Testis (tissue), 3 donors: ENCODE results near the gene ERMP1. TPM values are rescaled to one million over a fixed set of nuclear protein-coding genes. Genes with fewer than 3 reads are reported as not detected.
"Not testable (repeated sequence)": the region's sequence is repeated elsewhere in the genome, so short reads cannot be mapped to it uniquely, and the experiment has no call there.

Source experiments
- DNase-seq: peaks from one replicate; pipeline ENCODE4 v3.0.0-alpha.2; 2019
- H3K27ac ChIP-seq, 2 donors: fragments of 200-600 bp; sonication (generic); one replicate each; pipeline ENCODE4 v1.5.1; 2019
- H3K27me3 ChIP-seq: fragments of 200-600 bp; sonication (generic); one replicate; pipeline ENCODE4 v1.5.1; 2019
- H3K36me3 ChIP-seq: fragments of 200-600 bp; sonication (generic); one replicate; pipeline ENCODE4 v1.5.1; 2017; ENCODE audit warnings: low read depth; ENCODE audit errors: missing control alignments
- H3K4me1 ChIP-seq: fragments of 200-600 bp; sonication (generic); one replicate; pipeline ENCODE4 v1.5.1; 2019
- H3K4me3 ChIP-seq, 2 donors: fragments of 200-600 bp; sonication (generic); one replicate each; pipeline ENCODE4 v1.5.1; 2017 to 2019
- H3K9me3 ChIP-seq: fragments of 200-600 bp; sonication (generic); one replicate; pipeline ENCODE4 v1.5.1; 2017
- CTCF ChIP-seq, 3 experiments: fragments of 450-650 bp in 2 of 3; fragments of 200-600 bp in 1 of 3; sonication (generic) in 1 of 3; IDR thresholded peaks; one replicate each; pipeline ENCODE4 v1.5.1; 2016 to 2019; ENCODE audit warnings: antibody characterized with exemption in 3 of 3, mild to moderate bottlenecking in 2 of 3, moderate library complexity in 1 of 3
- POLR2A ChIP-seq: fragments of 450-650 bp; IDR thresholded peaks from one replicate; pipeline ENCODE4 v1.6.1; 2017; ENCODE audit warnings: antibody characterized with exemption, mild to moderate bottlenecking, moderate library complexity
- WGBS, 2 donors: methylation state at CpG; one replicate each; pipeline ENCODE4 v1.1.5; 2018; 5-methylcytosine and 5-hydroxymethylcytosine counted together
- intact Hi-C: fragments of 100-400 bp; cut with DNase I; formaldehyde crosslinking; loops from one replicate; pipeline ENCODE4 v1.15.1; 2023; ENCODE audit warnings: low total_unique reads
- polyA plus RNA-seq: library from polyadenylated mRNA; stranded (reverse); fragments of 350-450 nt; fragmentation: Illumina TruSeq; extraction: RNeasy Lipid Tissue Mini Kit (QIAGEN cat#74804); gene quantifications from one replicate; pipeline ENCODE4 v1.2.3, GENCODE V29; 2014; ENCODE audit warnings: low read depth, low replicate concordance; ENCODE audit not compliant: insufficient read depth
- total RNA-seq, 2 donors: library from RNA; depleted of rRNA; stranded (reverse); fragments of >200 nt; gene quantifications; one replicate each; pipeline ENCODE4 v1.2.3, GENCODE V29; 2016

The ERMP1 gene
- total and polyA plus RNA-seq, 3 donors from 2014 or later: 25.7 to 28.9 (median 28.4) TPM

GRCh38 chr9:5805478-5805877, 27.4 kb downstream of the ERMP1 start:
- Histone ChIP-seq H3K4me1 (no peaks in the 10 kb centered on the region), H3K9me3 (no peaks in the 10 kb centered on the region), H3K27me3 (no peaks in the 10 kb centered on the region), H3K36me3 (no peaks in the 10 kb centered on the region), H3K27ac (no peak overlapping the region), H3K4me3 (no peak overlapping the region)
- intact Hi-C loops: no loop called here
- no peak for TF ChIP-seq CTCF (IDR thresholded peaks at IDR 0.05)
- no peak for TF ChIP-seq POLR2A
- WGBS, 2 donors: 71 to 86% methylated on average over 3 of the region's 3 CpGs
- DNase-seq: no peak

- intact Hi-C loops: no loop called here
- H3K36me3 ChIP-seq: no peaks in the 10 kb centered on the region
- H3K9me3 ChIP-seq: no peaks in the 10 kb centered on the region
- H3K27me3 ChIP-seq: no peaks in the 10 kb centered on the region
- 89 to 98% methylated on average over 3 of the region's 3 CpGs for WGBS, 2 donors
- H3K4me3 ChIP-seq: no peak overlapping the region
- no peak overlapping the region for H3K27ac ChIP-seq
- H3K4me1 ChIP-seq: no peaks in the 10 kb centered on the region
- no peak for DNase-seq
- TF ChIP-seq POLR2A: no peak
Measured at GRCh38 chr9:5801739-5802113, 31.2 kb downstream of the ERMP1 start.

GRCh38 chr9:5800969-5801738, 31.8 kb downstream of the ERMP1 start:
- intact Hi-C loops: no loop called here
- Histone ChIP-seq H3K4me1 (no peaks in the 10 kb centered on the region), H3K9me3 (no peaks in the 10 kb centered on the region), H3K4me3 (no peak overlapping the region), H3K36me3 (no peaks in the 10 kb centered on the region), H3K27me3 (no peaks in the 10 kb centered on the region), H3K27ac (no peak overlapping the region)
- no peak for TF ChIP-seq CTCF (IDR thresholded peaks at IDR 0.05)
- no peak for TF ChIP-seq POLR2A
- DNase-seq: no peak
- 91 to 93% methylated on average over 4 of the region's 4 CpGs for WGBS, 2 donors

GRCh38 chr9:5800378-5800777, 32.5 kb downstream of the ERMP1 start:
- H3K4me1 ChIP-seq, H3K27me3 ChIP-seq, intact Hi-C loops, H3K4me3 ChIP-seq, H3K36me3 ChIP-seq, DNase-seq, H3K27ac ChIP-seq, H3K9me3 ChIP-seq: not testable (repeated sequence)
- WGBS, 2 donors: 79 to 80% methylated on average over 7 of the region's 7 CpGs

- peak; percentile 48 for DNase-seq
- Histone ChIP-seq H3K9me3 (no peaks in the 10 kb centered on the region), H3K4me3 (no peak overlapping the region), H3K27me3 (no peaks in the 10 kb centered on the region), H3K4me1 (no peaks in the 10 kb centered on the region), H3K27ac (peak overlapping the region in 1 of 2 donors; percentile 63), H3K36me3 (no peaks in the 10 kb centered on the region)
- 21 to 31% methylated on average over 5 of the region's 5 CpGs for WGBS, 2 donors
- no peak for TF ChIP-seq POLR2A
- peak; percentile 46 to 71 (median 69) for TF ChIP-seq CTCF (IDR thresholded peaks at IDR 0.05)
- intact Hi-C loops: no loop called here
Measured at GRCh38 chr9:5799314-5799713, 33.6 kb downstream of the ERMP1 start.

- H3K4me1 ChIP-seq: no peaks in the 10 kb centered on the region
- no peak for DNase-seq
- intact Hi-C loops: no loop called here
- no peaks in the 10 kb centered on the region for H3K36me3 ChIP-seq
- H3K9me3 ChIP-seq: no peaks in the 10 kb centered on the region
- 51 to 62% methylated on average over 2 of the region's 2 CpGs for WGBS, 2 donors
- no peak overlapping the region for H3K27ac ChIP-seq
- no peaks in the 10 kb centered on the region for H3K27me3 ChIP-seq
- TF ChIP-seq POLR2A: no peak
- TF ChIP-seq CTCF (IDR thresholded peaks at IDR 0.05): no peak
- no peak overlapping the region for H3K4me3 ChIP-seq
Measured at GRCh38 chr9:5798581-5798980, 34.3 kb downstream of the ERMP1 start.
